ENCODE measurements around the gene ARL5A. TPM values are rescaled to one million over a fixed set of nuclear protein-coding genes. Genes with fewer than 3 reads are reported as not detected.

ARL5A gene
- total and polyA plus RNA-seq, 2 of the 4 experiments (the other 2 are of a cell fraction): 22.3 to 45.5 TPM

GRCh38 chr2:151783133-151783520, 45.1 kb downstream of the ARL5A start:
- H3K79me1 ChIP-seq (ENCODE audit: low read depth in 1 of 2, low read length in 2 of 2): no peaks in the 10 kb centered on the region
- in situ Hi-C loops (cut with MboI; ENCODE audit: low sequenced_read_pairs): no loop called here
- POLR2A ChIA-PET (ENCODE audit: unreplicated experiment): interaction anchor here (0.6 kb wide), 1 partner anchor 8 kb away, joined by 5 read pairs; no protein-coding TSS in a partner anchor
- no peak for ATAC-seq (ENCODE audit: low read depth)
- H2AK9ac ChIP-seq (replicated peaks; ENCODE audit: low read depth, low read length, poor library complexity): no peak overlapping the region
- no peak overlapping the region for H2BK15ac ChIP-seq (ENCODE audit: low read depth, low read length)
- no peak overlapping the region for H2BK120ac ChIP-seq (ENCODE audit: low read depth, low read length)
- no peaks in the 10 kb centered on the region for H3K9me3 ChIP-seq (ENCODE audit: control insufficient read depth, insufficient read depth, low read length)
- no peak overlapping the region for H3K18ac ChIP-seq (ENCODE audit: low read depth, low read length)
- H4K91ac ChIP-seq (ENCODE audit: insufficient read depth, low read depth, low read length): no peak overlapping the region
- no peak overlapping the region for H4K5ac ChIP-seq (ENCODE audit: low read depth, low read length)
- no peak overlapping the region for H3K4me3 ChIP-seq (ENCODE audit: insufficient read depth, low read depth, low read length)
- intact Hi-C loops (cut with micrococcal nuclease): no loop called here
- no peaks in the 10 kb centered on the region for H3K27me3 ChIP-seq (ENCODE audit: control insufficient read depth, insufficient read depth, low read length)
- H3K27ac ChIP-seq (ENCODE audit: insufficient read depth, low read length): no peak overlapping the region
- no peak overlapping the region for H4K8ac ChIP-seq (ENCODE audit: low read depth in 2 of 2, low read length in 2 of 2)
- no peaks in the 10 kb centered on the region for H4K20me1 ChIP-seq (ENCODE audit: insufficient read depth, low read length)
- no peak overlapping the region for H3K9ac ChIP-seq (ENCODE audit: low read depth, low read length)
- dilution Hi-C loops (cut with HindIII; ENCODE audit: low sequenced_read_pairs, unreplicated experiment): no loop called here
- peaks cover 2% of the 10 kb centered on the region for H3K9me1 ChIP-seq (ENCODE audit: insufficient read depth, low read length)
- H3K23ac ChIP-seq (ENCODE audit: low read depth, low read length): no peak overlapping the region
- H3K4me1 ChIP-seq (ENCODE audit: control insufficient read depth, insufficient read depth, low read length): no peaks in the 10 kb centered on the region
- no peak overlapping the region for H2BK20ac ChIP-seq (ENCODE audit: low read depth, low read length)
- no peak overlapping the region for H3K4ac ChIP-seq (ENCODE audit: low read depth, low read length)
- CTCF ChIA-PET: no interaction called here
- H3K4me2 ChIP-seq (ENCODE audit: low read depth, low read length): no peak overlapping the region
- no TSS peak for BruUV-seq (replicated peaks)
- WGBS, 2 experiments (ENCODE audit: extremely low coverage in 2 of 2, insufficient read length in 1 of 2): no CpG with 5 or more reads among the region's 2 CpGs
- no peak overlapping the region for H3K14ac ChIP-seq (replicated peaks; ENCODE audit: low read depth, low read length)
- no peak overlapping the region for H2BK5ac ChIP-seq (ENCODE audit: low read depth, low read length, poor library complexity, severe bottlenecking)
- H2AFZ ChIP-seq (replicated peaks; ENCODE audit: low read length, poor library complexity): no peak overlapping the region
- no peak overlapping the region for H3K56ac ChIP-seq (ENCODE audit: extremely low read depth, insufficient read depth, low read length)
- H2AK5ac ChIP-seq (ENCODE audit: low read depth, low read length): no peak overlapping the region
- DNase-seq: no peak
- TF ChIP-seq MAFK (IDR thresholded peaks at IDR 0.05; ENCODE audit: low read depth, low read length): no peak
- TF ChIP-seq CEBPB (IDR thresholded peaks at IDR 0.05; ENCODE audit: low read depth, low read length): no peak
- TF ChIP-seq RAD21 (IDR thresholded peaks at IDR 0.05; ENCODE audit: low read length): no peak
- no peak for TF ChIP-seq ELK1 (IDR thresholded peaks at IDR 0.05; ENCODE audit: borderline replicate concordance, low read depth, low read length)
- TF ChIP-seq, protein P1, sequence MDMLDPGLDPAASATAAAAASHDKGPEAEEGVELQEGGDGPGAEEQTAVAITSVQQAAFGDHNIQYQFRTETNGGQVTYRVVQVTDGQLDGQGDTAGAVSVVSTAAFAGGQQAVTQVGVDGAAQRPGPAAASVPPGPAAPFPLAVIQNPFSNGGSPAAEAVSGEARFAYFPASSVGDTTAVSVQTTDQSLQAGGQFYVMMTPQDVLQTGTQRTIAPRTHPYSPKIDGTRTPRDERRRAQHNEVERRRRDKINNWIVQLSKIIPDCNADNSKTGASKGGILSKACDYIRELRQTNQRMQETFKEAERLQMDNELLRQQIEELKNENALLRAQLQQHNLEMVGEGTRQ (IDR thresholded peaks at IDR 0.05; ENCODE audit: low read depth, low read length): no peak
- no peak for TF ChIP-seq NFE2L2 (IDR thresholded peaks at IDR 0.05; ENCODE audit: low read depth, low read length)
- TF ChIP-seq MXI1 (IDR thresholded peaks at IDR 0.05; ENCODE audit: borderline replicate concordance, low read depth, low read length): no peak
- TF ChIP-seq CHD1 (IDR thresholded peaks at IDR 0.05; ENCODE audit: low read depth, low read length): no peak
- TF ChIP-seq BHLHE40 (IDR thresholded peaks at IDR 0.05; ENCODE audit: low read depth, low read length): no peak
- H3K36me3 ChIP-seq (ENCODE audit: control insufficient read depth, insufficient read depth, low read length): peaks cover 10% of the 10 kb centered on the region

All from IMR-90 (cell line).